GM18511 (cell line): Measurements from ENCODE around the gene TNNI3.
"Not testable (repeated sequence)": the region's sequence is repeated elsewhere in the genome, so short reads cannot be mapped to it uniquely, and the experiment has no call there.

Experiments used
- ATAC-seq: cut with Tn5 transposase; IDR thresholded peaks from one replicate; pipeline ENCODE4 v1.9.1; 2021; ENCODE audit warnings: mild to moderate bottlenecking, moderate library complexity; ENCODE audit not compliant: unreplicated experiment

The TNNI3 gene

DNA sequence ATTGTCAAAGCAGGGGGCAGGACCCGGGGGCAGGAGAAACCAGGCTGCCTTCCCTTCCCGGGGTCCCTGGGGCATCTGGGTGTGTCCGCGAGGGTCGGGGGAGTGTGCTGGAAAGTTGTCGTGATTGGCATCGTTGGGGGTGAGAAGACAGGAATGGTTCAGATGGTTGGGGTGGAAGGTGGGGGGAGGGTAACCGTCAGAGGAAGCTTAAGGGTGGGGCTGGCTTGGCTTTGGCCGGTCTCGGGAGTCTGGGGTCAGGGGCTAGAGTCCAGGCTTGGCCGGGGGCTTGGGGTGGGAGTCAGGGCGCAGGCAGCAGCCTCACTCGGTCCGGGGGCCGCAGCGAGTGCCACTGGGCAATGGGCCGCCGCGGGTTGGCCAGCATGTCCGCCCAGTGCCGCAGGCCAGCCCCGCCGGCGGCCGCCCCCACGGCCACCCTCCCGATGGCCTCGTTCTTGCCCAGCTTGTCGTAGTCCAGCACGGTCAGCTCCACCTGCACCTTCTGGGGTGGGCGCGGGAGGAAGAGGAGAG lies 15.7 kb upstream of the TNNI3 start:
- ATAC-seq, result no peak

DNA sequence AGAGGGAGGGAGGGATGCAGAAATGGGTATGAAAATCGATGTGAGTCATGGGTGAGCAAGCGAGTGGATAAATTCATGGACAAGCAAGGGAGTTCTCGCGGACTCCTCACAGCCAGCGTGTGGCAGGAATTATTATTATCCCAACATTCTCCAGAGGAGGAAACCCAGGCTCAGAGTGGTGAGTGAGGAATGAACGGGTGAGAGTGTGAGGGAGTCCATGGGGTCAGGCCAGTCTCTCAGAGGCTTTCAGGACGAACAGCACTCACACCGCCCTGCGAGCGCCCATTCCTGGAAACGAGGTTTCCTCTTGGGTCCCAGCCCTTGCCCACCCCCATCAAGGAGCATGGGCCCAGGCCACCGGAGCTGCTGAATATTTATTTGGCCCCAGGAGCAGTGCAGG lies 15.2 kb upstream of the TNNI3 start:
- ATAC-seq, result no peak

DNA sequence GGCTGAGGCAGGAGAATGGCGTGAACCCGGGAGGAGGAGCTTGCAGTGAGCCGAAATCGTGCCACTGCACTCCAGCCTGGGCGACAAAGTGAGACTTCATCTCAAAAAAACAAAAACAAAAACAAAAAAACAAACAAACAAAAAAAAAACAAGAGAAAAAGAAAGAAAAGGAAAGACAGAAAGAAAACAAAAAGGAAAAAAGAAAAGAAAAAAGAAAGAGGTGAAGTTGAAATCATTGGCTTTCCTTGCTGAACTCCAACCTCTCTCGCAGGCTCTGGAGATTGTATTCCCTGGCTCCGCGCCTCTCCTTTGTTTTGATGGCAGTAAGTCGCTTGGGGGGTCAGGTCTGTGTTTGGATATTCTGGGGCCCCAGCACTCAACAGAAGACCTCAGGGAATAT lies 14.8 kb upstream of the TNNI3 start:
- ATAC-seq, result not testable (repeated sequence)

- ATAC-seq, result no peak
Observed at GRCh38 chr19:55171440-55171839, 13.9 kb upstream of the TNNI3 start.

DNA sequence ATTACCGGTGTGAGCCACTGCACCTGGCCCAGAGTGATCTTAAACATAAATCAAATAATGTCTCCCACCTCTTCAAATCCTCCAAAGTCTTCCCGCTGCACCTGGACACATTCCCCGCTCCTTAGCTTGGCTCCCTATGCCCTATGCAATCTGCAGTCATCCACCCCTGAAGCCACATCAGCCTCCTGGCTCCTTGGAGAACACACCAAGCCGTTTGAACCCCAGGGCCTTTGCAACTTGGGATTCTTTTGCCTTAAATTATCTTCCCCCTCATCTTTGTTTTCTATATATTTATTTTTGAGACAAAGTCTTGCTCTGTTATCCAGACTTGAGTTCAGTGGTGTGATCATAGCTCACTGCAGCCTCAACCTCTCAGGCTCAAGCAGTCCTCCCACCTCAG lies 11.6 kb upstream of the TNNI3 start:
- ATAC-seq, result no peak

DNA sequence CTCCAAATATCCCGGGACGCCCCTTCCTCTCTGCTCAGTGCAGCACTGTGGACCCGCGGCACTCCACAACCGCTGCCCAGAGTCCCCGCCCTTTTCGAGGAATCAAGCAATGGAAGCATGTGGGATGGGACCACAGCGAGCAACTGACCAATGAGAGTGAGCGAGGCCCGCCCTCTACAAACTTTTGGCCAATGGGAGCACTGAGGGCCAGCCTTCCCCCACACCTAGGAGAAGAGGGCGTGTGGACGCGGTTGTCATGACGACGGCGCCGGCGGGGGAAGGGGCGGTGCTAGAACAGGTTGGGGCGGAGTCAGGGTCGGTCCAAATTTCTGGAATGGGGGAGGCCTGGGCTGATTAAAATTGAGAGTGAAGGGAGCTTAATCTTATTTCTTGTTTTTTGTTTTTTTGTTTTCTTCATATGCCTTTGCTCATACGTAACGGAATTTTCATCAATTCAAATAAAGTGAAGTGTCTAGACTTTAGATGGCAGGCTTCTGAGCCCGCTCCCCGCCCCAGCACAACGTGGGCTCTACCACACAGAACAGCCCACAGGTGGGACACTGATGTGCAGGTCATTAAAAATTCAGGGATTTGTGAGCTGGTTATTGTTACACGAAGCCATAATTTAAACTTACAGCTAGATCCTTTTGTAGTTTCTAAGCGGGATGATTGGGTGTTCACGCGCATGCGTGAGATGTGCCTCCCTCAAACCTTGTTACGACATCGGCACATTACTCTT lies 9.2 kb upstream of the TNNI3 start, which contains the start of gene DNAAF3:
TSS of gene DNAAF3 (minus strand) at position 84 of the 739 bp plus-strand sequence. CDS start 200 bp downstream, outside the sequence.
- ATAC-seq, result peak; percentile 93

DNA sequence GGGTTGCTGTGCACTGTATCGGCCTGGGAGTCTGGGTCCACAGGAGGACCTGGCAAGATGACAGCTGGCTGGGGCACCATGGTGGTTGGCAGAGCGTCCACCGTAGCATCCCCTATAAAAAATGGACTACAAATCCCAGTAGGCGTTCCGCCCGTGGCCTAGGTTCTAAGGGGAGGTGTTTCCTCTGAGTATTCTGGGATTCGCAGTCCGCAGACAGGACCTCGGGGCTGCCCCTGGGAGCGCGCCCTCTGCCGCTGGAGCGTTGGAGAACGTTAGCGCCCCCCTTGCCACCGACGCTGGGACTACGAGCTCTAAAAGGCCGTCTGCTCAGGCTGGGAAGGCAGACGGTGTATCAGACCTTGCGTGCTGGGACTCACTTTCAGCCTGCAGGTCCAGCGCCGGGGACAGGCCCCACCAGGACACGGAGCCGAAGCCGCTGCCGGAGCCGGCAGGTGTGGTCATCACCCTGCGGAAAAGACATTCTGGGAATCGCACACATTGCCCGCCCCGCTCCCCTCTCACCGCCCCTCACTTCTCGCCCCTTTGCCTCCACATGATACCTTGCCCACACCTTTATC lies 8.5 kb upstream of the TNNI3 start:
- ATAC-seq, result peak; percentile 55

GRCh38 chr19:55161571-55162322 lies 4.2 kb upstream of the TNNI3 start:
- ATAC-seq, result no peak

- ATAC-seq, result no peak
Observed at GRCh38 chr19:55160986-55161365, 3.4 kb upstream of the TNNI3 start.

DNA sequence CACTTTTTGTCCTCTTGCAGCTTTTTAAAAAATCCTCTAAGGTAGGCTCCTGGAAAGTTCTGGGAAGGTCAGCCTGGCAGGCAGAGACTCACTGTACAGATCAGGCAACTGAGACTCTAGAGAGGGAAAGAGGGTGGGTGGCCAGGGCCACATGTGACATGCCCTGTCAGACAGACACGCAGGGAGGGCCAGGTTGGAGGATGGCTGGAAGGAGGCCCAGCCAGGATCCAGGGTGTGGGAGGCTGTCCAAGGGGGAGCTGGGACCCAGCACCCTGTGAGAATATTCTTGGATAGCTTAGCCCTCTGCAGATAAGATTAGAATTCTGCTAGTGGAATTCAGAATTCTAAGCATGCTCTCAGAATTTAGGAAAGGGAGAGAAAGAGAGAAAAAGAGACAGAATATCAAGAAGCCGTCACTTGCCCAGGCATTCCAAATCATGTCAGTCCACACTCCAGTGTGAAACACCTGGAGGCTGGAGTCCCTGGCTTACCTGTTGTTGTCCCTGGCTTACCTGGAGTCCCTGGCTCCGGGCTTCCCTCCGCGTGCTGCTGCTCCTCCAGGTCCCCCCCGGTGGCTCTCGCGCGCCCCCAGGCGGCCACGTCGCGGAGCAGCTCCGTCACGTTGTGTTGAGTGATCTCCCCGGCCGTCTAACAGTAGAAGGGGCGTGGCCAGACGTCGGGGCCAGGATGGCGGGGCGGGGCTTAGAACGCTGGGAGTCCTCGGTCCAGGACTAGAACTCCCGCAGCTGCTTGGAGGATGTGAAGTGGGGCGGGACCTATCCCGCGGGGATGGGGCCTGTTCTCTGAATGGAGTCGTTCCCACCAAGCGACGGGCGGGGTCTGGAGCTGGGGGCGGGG lies 2.8 kb upstream of the TNNI3 start:
- peak; percentile 52 for ATAC-seq

- ATAC-seq, result no peak
Observed at GRCh38 chr19:55158848-55159749, 1.6 kb upstream of the TNNI3 start.

- no peak for ATAC-seq
Observed at GRCh38 chr19:55158423-55158822, 891 bp upstream of the TNNI3 start.

GRCh38 chr19:55156202-55157063 lies 1.1 kb downstream of the TNNI3 start:
- ATAC-seq, result no peak

DNA sequence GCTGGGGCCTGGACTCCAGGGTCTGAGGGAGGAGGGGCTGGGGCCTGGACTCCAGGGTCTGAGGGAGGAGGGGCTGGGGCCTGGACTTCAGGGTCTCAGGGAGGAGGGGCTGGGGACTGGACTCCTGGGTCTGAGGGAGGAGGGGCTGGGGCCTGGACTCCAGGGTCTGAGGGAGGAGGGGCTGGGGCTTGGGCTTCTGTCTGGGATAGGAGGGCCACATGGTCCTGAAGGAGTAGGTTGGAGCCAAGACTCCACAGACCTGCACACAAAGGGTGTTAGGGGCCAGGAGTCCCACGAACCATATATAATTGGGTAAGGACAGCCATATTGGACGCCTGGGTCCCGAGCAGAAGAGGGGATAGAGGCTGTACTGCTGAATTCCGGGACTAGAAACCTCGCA lies 1.7 kb downstream of the TNNI3 start:
- not testable (repeated sequence) for ATAC-seq

GRCh38 chr19:55153652-55154264 lies 3.8 kb downstream of the TNNI3 start:
- ATAC-seq, result no peak

DNA sequence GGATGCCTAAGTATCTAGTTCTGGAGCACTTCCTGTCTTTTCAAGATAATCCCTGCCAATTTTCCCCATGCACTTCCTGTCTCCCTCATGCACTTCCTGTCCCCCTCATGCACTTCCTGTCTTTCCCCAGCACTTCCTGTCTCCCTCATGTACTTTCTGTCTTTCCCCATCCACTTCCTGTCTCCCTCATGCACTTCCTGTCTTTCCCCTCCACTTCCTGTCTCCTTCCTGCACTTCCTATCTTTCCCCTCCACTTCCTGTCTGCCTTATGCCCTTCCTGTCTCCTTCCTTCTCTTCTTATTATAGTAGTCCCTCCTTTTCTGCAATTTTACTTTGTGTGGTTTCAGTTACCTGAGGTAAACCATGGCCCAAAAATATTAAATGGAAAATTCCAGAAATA lies 5.5 kb downstream of the TNNI3 start:
- no peak for ATAC-seq

DNA sequence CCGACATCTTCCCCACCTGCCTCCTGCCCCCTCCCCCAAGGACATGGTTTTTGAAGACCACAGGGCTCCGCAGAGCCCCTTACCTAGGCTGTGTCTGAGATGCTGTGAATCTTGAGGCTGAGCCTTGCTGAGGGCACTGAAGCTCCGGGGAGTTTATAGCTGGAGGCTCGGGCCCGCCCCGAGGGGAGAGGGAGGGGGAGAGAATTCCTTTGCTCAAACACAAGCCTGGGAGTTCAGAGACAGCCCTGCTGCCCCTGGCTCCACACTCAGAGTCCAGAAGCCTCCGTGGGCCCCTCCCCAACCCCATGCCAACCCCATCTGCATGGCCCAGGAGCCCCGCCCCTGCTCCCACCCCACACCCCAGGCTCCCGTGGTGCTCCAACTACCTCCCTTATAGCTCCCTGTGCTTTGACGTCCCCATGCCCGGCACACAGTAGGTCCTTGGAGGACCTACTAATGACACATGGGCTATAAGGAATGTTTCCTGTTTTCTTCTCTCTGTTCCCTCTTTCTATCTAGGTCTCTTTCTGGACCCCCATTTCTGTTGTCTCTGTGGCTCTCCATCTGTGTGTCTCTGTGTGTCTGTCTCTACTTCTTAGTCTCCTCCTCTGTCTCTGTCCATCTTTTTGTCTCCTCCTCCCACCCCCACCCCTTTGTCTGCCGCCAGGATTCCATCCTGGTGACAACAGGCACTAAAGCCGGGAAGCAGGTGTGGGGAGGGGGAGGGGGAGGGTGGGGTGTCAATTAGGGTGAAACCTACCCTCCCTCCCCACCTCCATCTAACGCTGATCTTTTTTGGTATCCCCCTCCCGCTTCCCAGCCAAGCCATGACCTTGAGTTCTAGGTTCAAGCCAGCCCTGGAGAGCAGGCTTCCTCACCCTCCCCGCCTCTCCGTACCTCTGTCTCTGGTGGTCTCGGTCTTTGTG lies 8.2 kb downstream of the TNNI3 start, which contains the start of gene TNNT1:
TSS of gene TNNT1 (minus strand) at position 129 of the 926 bp plus-strand sequence. CDS start 2,049 bp downstream, outside the sequence.
- ATAC-seq, result no peak
